SK-N-SH (cell line): ENCODE data around the gene ZFP69. TPM values are rescaled to one million over a fixed set of nuclear protein-coding genes. Genes with fewer than 3 reads are reported as not detected.
A peak's percentile ranks its signal among the peaks of the same experiment; 100 is the strongest.

Source experiments
- CTCF ChIA-PET: fragments of 300-600, 350-600 bp; formaldehyde crosslinking; extraction: SDS; loops from one replicate; lab custom pipeline; 2021; lab: Yijun Ruan, JAX
- POLR2A ChIA-PET: fragments of 350-600 bp; sonication (Branson Sonifier 250); formaldehyde crosslinking; extraction: SDS; loops from one replicate; lab custom pipeline; 2020; ENCODE audit warnings: antibody characterized with exemption, inconsistent platforms; lab: Yijun Ruan, JAX
- DNase-seq: peaks from one replicate; pipeline ENCODE4 v3.0.0; 2012
- H2AFZ ChIP-seq: fragments of 200-600 bp; sonication (generic); 2 replicates; pipeline ENCODE4 v1.8.1; 2016; ENCODE audit warnings: antibody characterized with exemption, mild to moderate bottlenecking, low read depth
- H3F3A ChIP-seq: fragments of 200-600 bp; sonication (generic); replicated peaks from 2 replicates; pipeline ENCODE3; 2016; ENCODE audit warnings: antibody characterized with exemption, mild to moderate bottlenecking; ENCODE audit not compliant: insufficient read depth
- H3K27ac ChIP-seq, 2 experiments: fragments of 200-500 bp in 1 of 2; fragments of 200-600 bp in 1 of 2; sonication (Bioruptor generic) in 1 of 2; sonication (generic), shearing (Covaris generic) in 1 of 2; 2 replicates each; pipeline versions ENCODE4 v1.5.1 to v1.6.1; 2014 to 2016; ENCODE audit warnings: low read depth in 2 of 2, inconsistent platforms in 1 of 2, low read length in 1 of 2, mild to moderate bottlenecking in 1 of 2, mixed read lengths in 1 of 2
- H3K27me3 ChIP-seq: fragments of 200-600 bp; sonication (generic), shearing (Covaris generic); 2 replicates; pipeline ENCODE4 v1.6.1; 2016; ENCODE audit warnings: mixed run types; ENCODE audit not compliant: insufficient read depth
- H3K36me3 ChIP-seq, 2 experiments: fragments of 200-500 bp in 1 of 2; fragments of 200-600 bp in 1 of 2; sonication (Bioruptor generic) in 1 of 2; sonication (generic) in 1 of 2; replicated peaks in 1 of 2; 2 replicates each; pipeline versions ENCODE3 to v1.5.1; 2014 to 2016; ENCODE audit warnings: low read length in 1 of 2, mild to moderate bottlenecking in 1 of 2; ENCODE audit not compliant: insufficient read depth in 2 of 2, control insufficient read depth in 1 of 2
- H3K4me1 ChIP-seq, 2 experiments: fragments of 200-500 bp in 1 of 2; fragments of 200-600 bp in 1 of 2; sonication (Bioruptor generic) in 1 of 2; sonication (generic), shearing (Covaris generic) in 1 of 2; 2 replicates each; pipeline versions ENCODE4 v1.5.1 to v1.6.1; 2014 to 2016; ENCODE audit warnings: low read depth in 1 of 2, low read length in 1 of 2, mixed run types in 1 of 2; ENCODE audit not compliant: insufficient read depth in 2 of 2, control insufficient read depth in 1 of 2
- H3K4me2 ChIP-seq: fragments of 200-600 bp; sonication (generic), shearing (Covaris generic); 2 replicates; pipeline ENCODE4 v1.6.1; 2017; ENCODE audit warnings: mixed run types
- H3K4me3 ChIP-seq, 2 experiments: fragments of 200-500 bp in 1 of 2; fragments of 200-600 bp in 1 of 2; sonication (Bioruptor generic) in 1 of 2; sonication (generic), shearing (Covaris generic) in 1 of 2; 2 replicates each; pipeline versions ENCODE4 v1.5.1 to v1.8.1; 2014 to 2016; ENCODE audit warnings: low read depth in 2 of 2, inconsistent platforms in 1 of 2, low read length in 1 of 2, mild to moderate bottlenecking in 1 of 2, mixed read lengths in 1 of 2, moderate library complexity in 1 of 2
- H3K79me2 ChIP-seq: fragments of 200-600 bp; sonication (generic); 2 replicates; pipeline ENCODE4 v1.8.1; 2017; ENCODE audit warnings: mild to moderate bottlenecking; ENCODE audit not compliant: insufficient read depth
- H3K9ac ChIP-seq: fragments of 200-600 bp; sonication (generic); 2 replicates; pipeline ENCODE4 v1.6.1; 2017; ENCODE audit warnings: mixed run types
- H3K9me2 ChIP-seq: fragments of 200-600 bp; sonication (generic); 2 replicates; pipeline ENCODE4 v1.6.1; 2017; ENCODE audit warnings: mixed run types
- H3K9me3 ChIP-seq: fragments of 200-600 bp; sonication (generic); 2 replicates; pipeline ENCODE4 v1.6.1; 2017; ENCODE audit warnings: mixed run types, mild to moderate bottlenecking, moderate library complexity
- H4K20me1 ChIP-seq: fragments of 200-600 bp; sonication (generic); 2 replicates; pipeline ENCODE4 v1.6.1; 2017; ENCODE audit warnings: mild to moderate bottlenecking, mixed run types; ENCODE audit not compliant: insufficient read depth
- EP300 ChIP-seq, 2 experiments: IDR thresholded peaks; 2 replicates each; pipeline versions ENCODE4 v1.4.0 to v1.6.1; 2012; ENCODE audit warnings: borderline replicate concordance in 1 of 2, low read depth in 1 of 2, low read length in 1 of 2
- EZH2phosphoT487 ChIP-seq: fragments of 200-600 bp; sonication (generic); IDR thresholded peaks from 2 replicates; pipeline ENCODE4 v1.6.1; 2017; ENCODE audit warnings: low read depth, mixed run types, mild to moderate bottlenecking, antibody characterized with exemption, moderate library complexity, borderline replicate concordance
- FOSL2 ChIP-seq: IDR thresholded peaks from 2 replicates; pipeline ENCODE4 v1.4.0; 2012; ENCODE audit warnings: low read depth, mild to moderate bottlenecking, moderate library complexity, borderline replicate concordance
- FOXJ3 ChIP-seq: sonication (generic); formaldehyde crosslinking; IDR thresholded peaks from 2 replicates; pipeline ENCODE4 v1.5.1; 2020; ENCODE audit warnings: mild to moderate bottlenecking, missing genetic modification reagents
- GATA2 ChIP-seq: sonication (generic); formaldehyde crosslinking; IDR thresholded peaks from 2 replicates; pipeline ENCODE4 v1.5.0; 2020; ENCODE audit warnings: mild to moderate bottlenecking, missing genetic modification reagents
- MXI1 ChIP-seq: IDR thresholded peaks from 2 replicates; pipeline ENCODE4 v1.6.1; 2012; ENCODE audit warnings: mild to moderate bottlenecking, low read depth, low read length, improper control_type of control experiment
- NFIC ChIP-seq: IDR thresholded peaks from 2 replicates; pipeline ENCODE4 v1.4.0; 2012; ENCODE audit warnings: borderline replicate concordance
- POLR2AphosphoS5 ChIP-seq: IDR thresholded peaks from 2 replicates; pipeline ENCODE4 v1.6.1; 2012; ENCODE audit warnings: low read depth, low read length
- RAD21 ChIP-seq: IDR thresholded peaks from 2 replicates; pipeline ENCODE4 v1.6.1; 2012; ENCODE audit warnings: mild to moderate bottlenecking, low read length
- SMC3 ChIP-seq: IDR thresholded peaks from 2 replicates; pipeline ENCODE4 v1.6.1; 2012; ENCODE audit warnings: low read depth, low read length, improper control_type of control experiment
- TAF1 ChIP-seq: IDR thresholded peaks from 2 replicates; pipeline ENCODE4 v1.6.1; 2012; ENCODE audit warnings: low read depth, mild to moderate bottlenecking, low read length, moderate library complexity, borderline replicate concordance
- TEAD4 ChIP-seq: IDR thresholded peaks from 2 replicates; pipeline ENCODE4 v1.4.0; 2012; ENCODE audit warnings: mild to moderate bottlenecking, borderline replicate concordance; ENCODE audit not compliant: insufficient read depth
- polyA plus RNA-seq, 3 experiments: library from polyadenylated mRNA; depleted of rRNA; stranded (reverse); fragments of >200 nt; gene quantifications; 2 replicates each; pipeline ENCODE4 v1.2.3, GENCODE V29; 2012
- TF ChIP-seq, protein P1 (sequence below): fragments of 150-350 bp; IDR thresholded peaks from 2 replicates; pipeline ENCODE4 v1.6.1; 2017; ENCODE audit warnings: antibody characterized with exemption, low read length, low read depth, borderline replicate concordance
- TF ChIP-seq, protein P2 (sequence below): IDR thresholded peaks from 2 replicates; pipeline ENCODE4; 2012
- TF ChIP-seq, protein P3 (sequence below): IDR thresholded peaks from 2 replicates; pipeline ENCODE4 v1.4.0; 2012; ENCODE audit warnings: low read depth
- TF ChIP-seq, protein P4 (sequence below): fragments of 200-600 bp; sonication (generic); IDR thresholded peaks from 2 replicates; pipeline ENCODE4 v1.6.1; 2017; ENCODE audit warnings: antibody characterized with exemption, mild to moderate bottlenecking, moderate library complexity
- TF ChIP-seq, protein P5 (sequence below): IDR thresholded peaks from 2 replicates; pipeline ENCODE4 v1.6.1; 2012; ENCODE audit warnings: mild to moderate bottlenecking, low read depth, low read length, moderate library complexity

ZFP69 gene
- polyA plus RNA-seq, 1 of the 3 experiments (the other 2 are of a cell fraction): 1.9 TPM

DNA sequence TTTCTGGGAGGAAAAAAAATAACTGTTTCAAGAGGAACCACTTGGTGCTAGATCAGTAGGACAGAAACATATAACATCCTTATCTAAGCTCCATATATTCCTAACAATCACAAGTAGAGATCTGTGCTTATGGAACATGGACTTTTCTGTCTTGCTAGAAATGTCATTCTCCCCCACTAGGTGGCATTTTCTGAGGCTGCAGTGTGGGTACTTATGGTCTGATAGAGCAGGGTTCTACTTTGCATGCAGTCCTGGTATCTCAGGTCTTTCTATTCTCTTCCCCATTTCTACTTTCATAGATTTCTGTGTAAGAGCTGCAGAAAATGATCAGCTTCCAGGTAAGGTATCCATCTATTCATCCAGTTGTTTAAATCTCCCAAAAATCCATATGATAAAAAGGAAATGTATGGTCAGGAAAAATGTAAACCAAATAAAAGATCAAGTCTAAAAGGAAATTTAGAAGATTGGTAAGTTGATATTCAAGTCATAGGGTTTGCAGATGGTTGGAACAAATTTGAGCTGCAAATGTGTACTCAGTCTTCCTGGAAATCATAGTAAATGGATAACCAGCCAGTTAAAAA lies 55.8 kb downstream of the ZFP69 start:
- Histone ChIP-seq H3K27me3 (no peaks in the 10 kb centered on the region), H3K4me3 (peak overlapping the region in 1 of 2 experiments; percentile 71; a peak in 2 of 4 replicates), H3K27ac (no peak overlapping the region), H4K20me1 (no peaks in the 10 kb centered on the region), H2AFZ (no peak overlapping the region), H3K4me2 (peak overlapping the region; percentile 74; the same call in 1 of the 2 replicates), H3K9ac (no peak overlapping the region), H3K9me3 (no peaks in the 10 kb centered on the region), H3K79me2 (no peaks in the 10 kb centered on the region), H3F3A (peaks cover 4% of the 10 kb centered on the region), H3K36me3 (peaks cover 0 to 5% of the 10 kb centered on the region in 2 experiments), H3K4me1 (peaks cover 0 to 3% of the 10 kb centered on the region in 2 experiments; a peak in 2 of 4 replicates), H3K9me2 (no peaks in the 10 kb centered on the region)
- DNase-seq: peak; percentile 60
- CTCF ChIA-PET: interaction anchor here (0.6 to 3.2 kb wide), 34 partner anchors 9 to 420 kb away, joined by 3 to 24 read pairs (median 4); partner anchors contain the start of genes CITED4, EXO5 and ZFP69
- POLR2A ChIA-PET: interaction anchor here (0.5 to 1.7 kb wide), 3 partner anchors 10 to 103 kb away, joined by 3 to 13 read pairs (median 5); partner anchors contain the start of gene EXO5
- TF ChIP-seq RAD21: peak; percentile 53
- TF ChIP-seq, protein P1, sequence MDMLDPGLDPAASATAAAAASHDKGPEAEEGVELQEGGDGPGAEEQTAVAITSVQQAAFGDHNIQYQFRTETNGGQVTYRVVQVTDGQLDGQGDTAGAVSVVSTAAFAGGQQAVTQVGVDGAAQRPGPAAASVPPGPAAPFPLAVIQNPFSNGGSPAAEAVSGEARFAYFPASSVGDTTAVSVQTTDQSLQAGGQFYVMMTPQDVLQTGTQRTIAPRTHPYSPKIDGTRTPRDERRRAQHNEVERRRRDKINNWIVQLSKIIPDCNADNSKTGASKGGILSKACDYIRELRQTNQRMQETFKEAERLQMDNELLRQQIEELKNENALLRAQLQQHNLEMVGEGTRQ: no peak
- TF ChIP-seq TEAD4: no peak
- TF ChIP-seq MXI1: peak; percentile 47; the same call in 1 of the 2 replicates
- TF ChIP-seq SMC3: peak; percentile 55
- TF ChIP-seq NFIC: no peak
- TF ChIP-seq FOSL2: no peak
- TF ChIP-seq EZH2phosphoT487: no peak
- TF ChIP-seq POLR2AphosphoS5: no peak
- TF ChIP-seq TAF1: no peak
- TF ChIP-seq EP300 (IDR thresholded peaks at IDR 0.05; ENCODE audit: borderline replicate concordance in 1 of 2, low read depth in 1 of 2, low read length in 1 of 2): no peak
- TF ChIP-seq, protein P2, sequence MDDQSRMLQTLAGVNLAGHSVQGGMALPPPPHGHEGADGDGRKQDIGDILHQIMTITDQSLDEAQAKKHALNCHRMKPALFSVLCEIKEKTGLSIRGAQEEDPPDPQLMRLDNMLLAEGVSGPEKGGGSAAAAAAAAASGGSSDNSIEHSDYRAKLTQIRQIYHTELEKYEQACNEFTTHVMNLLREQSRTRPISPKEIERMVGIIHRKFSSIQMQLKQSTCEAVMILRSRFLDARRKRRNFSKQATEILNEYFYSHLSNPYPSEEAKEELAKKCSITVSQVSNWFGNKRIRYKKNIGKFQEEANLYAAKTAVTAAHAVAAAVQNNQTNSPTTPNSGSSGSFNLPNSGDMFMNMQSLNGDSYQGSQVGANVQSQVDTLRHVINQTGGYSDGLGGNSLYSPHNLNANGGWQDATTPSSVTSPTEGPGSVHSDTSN: no peak
- TF ChIP-seq, protein P3, sequence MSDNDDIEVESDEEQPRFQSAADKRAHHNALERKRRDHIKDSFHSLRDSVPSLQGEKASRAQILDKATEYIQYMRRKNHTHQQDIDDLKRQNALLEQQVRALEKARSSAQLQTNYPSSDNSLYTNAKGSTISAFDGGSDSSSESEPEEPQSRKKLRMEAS: no peak
- TF ChIP-seq, protein P4, sequence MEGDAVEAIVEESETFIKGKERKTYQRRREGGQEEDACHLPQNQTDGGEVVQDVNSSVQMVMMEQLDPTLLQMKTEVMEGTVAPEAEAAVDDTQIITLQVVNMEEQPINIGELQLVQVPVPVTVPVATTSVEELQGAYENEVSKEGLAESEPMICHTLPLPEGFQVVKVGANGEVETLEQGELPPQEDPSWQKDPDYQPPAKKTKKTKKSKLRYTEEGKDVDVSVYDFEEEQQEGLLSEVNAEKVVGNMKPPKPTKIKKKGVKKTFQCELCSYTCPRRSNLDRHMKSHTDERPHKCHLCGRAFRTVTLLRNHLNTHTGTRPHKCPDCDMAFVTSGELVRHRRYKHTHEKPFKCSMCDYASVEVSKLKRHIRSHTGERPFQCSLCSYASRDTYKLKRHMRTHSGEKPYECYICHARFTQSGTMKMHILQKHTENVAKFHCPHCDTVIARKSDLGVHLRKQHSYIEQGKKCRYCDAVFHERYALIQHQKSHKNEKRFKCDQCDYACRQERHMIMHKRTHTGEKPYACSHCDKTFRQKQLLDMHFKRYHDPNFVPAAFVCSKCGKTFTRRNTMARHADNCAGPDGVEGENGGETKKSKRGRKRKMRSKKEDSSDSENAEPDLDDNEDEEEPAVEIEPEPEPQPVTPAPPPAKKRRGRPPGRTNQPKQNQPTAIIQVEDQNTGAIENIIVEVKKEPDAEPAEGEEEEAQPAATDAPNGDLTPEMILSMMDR: peak; percentile 65
- no peak for TF ChIP-seq FOXJ3 (CRISPR knock-in tag)
- TF ChIP-seq, protein P5, sequence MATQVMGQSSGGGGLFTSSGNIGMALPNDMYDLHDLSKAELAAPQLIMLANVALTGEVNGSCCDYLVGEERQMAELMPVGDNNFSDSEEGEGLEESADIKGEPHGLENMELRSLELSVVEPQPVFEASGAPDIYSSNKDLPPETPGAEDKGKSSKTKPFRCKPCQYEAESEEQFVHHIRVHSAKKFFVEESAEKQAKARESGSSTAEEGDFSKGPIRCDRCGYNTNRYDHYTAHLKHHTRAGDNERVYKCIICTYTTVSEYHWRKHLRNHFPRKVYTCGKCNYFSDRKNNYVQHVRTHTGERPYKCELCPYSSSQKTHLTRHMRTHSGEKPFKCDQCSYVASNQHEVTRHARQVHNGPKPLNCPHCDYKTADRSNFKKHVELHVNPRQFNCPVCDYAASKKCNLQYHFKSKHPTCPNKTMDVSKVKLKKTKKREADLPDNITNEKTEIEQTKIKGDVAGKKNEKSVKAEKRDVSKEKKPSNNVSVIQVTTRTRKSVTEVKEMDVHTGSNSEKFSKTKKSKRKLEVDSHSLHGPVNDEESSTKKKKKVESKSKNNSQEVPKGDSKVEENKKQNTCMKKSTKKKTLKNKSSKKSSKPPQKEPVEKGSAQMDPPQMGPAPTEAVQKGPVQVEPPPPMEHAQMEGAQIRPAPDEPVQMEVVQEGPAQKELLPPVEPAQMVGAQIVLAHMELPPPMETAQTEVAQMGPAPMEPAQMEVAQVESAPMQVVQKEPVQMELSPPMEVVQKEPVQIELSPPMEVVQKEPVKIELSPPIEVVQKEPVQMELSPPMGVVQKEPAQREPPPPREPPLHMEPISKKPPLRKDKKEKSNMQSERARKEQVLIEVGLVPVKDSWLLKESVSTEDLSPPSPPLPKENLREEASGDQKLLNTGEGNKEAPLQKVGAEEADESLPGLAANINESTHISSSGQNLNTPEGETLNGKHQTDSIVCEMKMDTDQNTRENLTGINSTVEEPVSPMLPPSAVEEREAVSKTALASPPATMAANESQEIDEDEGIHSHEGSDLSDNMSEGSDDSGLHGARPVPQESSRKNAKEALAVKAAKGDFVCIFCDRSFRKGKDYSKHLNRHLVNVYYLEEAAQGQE: no peak
- TF ChIP-seq GATA2 (CRISPR knock-in tag): no peak
